Muscle of leg (tissue), 11 donors: ENCODE results near the gene FBXW4. TPM values are rescaled to one million over a fixed set of nuclear protein-coding genes. Genes with fewer than 3 reads are reported as not detected.

Source experiments
- DNase-seq: peaks from one replicate; pipeline ENCODE4 v3.0.0; 2013
- H3K27ac ChIP-seq: one replicate; pipeline ENCODE4 v1.5.1; 2013; ENCODE audit warnings: mild to moderate bottlenecking, low read length, control low read depth
- H3K27me3 ChIP-seq: one replicate; pipeline ENCODE4 v1.6.1; 2013; ENCODE audit warnings: low read length; ENCODE audit not compliant: control insufficient read depth, insufficient read depth
- H3K36me3 ChIP-seq: one replicate; pipeline ENCODE4 v1.6.1; 2013; ENCODE audit warnings: low read length; ENCODE audit not compliant: control insufficient read depth, insufficient read depth
- H3K4me1 ChIP-seq: one replicate; pipeline ENCODE4 v1.6.1; 2013; ENCODE audit warnings: low read length; ENCODE audit not compliant: control insufficient read depth, insufficient read depth
- H3K4me3 ChIP-seq: one replicate; pipeline ENCODE4 v1.5.1; 2013; ENCODE audit warnings: low read length, control low read depth
- H3K9me3 ChIP-seq: replicated peaks from 2 replicates; pipeline ENCODE4 v1.6.1; 2013; ENCODE audit warnings: low read depth, low read length; ENCODE audit not compliant: control insufficient read depth
- WGBS: methylation state at CpG from one replicate; pipeline ENCODE4 v1.1.5; 2013; ENCODE audit warnings: missing lambda C conversion rate; ENCODE audit not compliant: insufficient coverage; 5-methylcytosine and 5-hydroxymethylcytosine counted together
- polyA plus RNA-seq, 8 donors: library from polyadenylated mRNA; unstranded; fragments of 120-200 nt; gene quantifications; one replicate each; pipeline versions ENCODE4 v1.2.1 to v1.2.3, GENCODE V29; 2013; ENCODE audit warnings: inconsistent platforms in 1 of 8, low replicate concordance in 1 of 8; ENCODE audit not compliant: insufficient read length in 8 of 8, insufficient read depth in 1 of 8
- total RNA-seq: library from RNA; stranded (reverse); fragments of 120-200 nt; gene quantifications from one replicate; pipeline ENCODE4 v1.2.4, GENCODE V29; 2013

FBXW4 gene
- total and polyA plus RNA-seq, 9 donors = 38.0 to 51.5 (median 44.1) TPM

- no peaks in the 10 kb centered on the region for H3K4me1 ChIP-seq
- no peaks in the 10 kb centered on the region for H3K27me3 ChIP-seq
- no peak overlapping the region for H3K4me3 ChIP-seq
- no peak overlapping the region for H3K27ac ChIP-seq
- H3K9me3 ChIP-seq = no peaks in the 10 kb centered on the region
- WGBS = 92% methylated on average over 2 of the region's 13 CpGs
- no peak for DNase-seq
- peaks cover 64% of the 10 kb centered on the region for H3K36me3 ChIP-seq
Measured at GRCh38 chr10:101614663-101615524, 80.1 kb downstream of the FBXW4 start.

GRCh38 chr10:101613646-101614045, 81.3 kb downstream of the FBXW4 start:
- no peak overlapping the region for H3K4me3 ChIP-seq
- no peaks in the 10 kb centered on the region for H3K9me3 ChIP-seq
- H3K4me1 ChIP-seq = no peaks in the 10 kb centered on the region
- H3K27ac ChIP-seq = no peak overlapping the region
- peaks cover 69% of the 10 kb centered on the region for H3K36me3 ChIP-seq
- DNase-seq = no peak
- WGBS = 92% methylated on average over 2 of the region's 3 CpGs
- no peaks in the 10 kb centered on the region for H3K27me3 ChIP-seq

GRCh38 chr10:101612872-101613271, 82.1 kb downstream of the FBXW4 start:
- Histone ChIP-seq H3K27me3 (no peaks in the 10 kb centered on the region), H3K36me3 (peaks cover 69% of the 10 kb centered on the region), H3K9me3 (no peaks in the 10 kb centered on the region), H3K27ac (no peak overlapping the region), H3K4me1 (no peaks in the 10 kb centered on the region), H3K4me3 (no peak overlapping the region)
- no peak for DNase-seq
- WGBS = 47% methylated on average over 2 of the region's 10 CpGs

GRCh38 chr10:101612086-101612485, 82.9 kb downstream of the FBXW4 start:
- 58% methylated on average over 2 of the region's 6 CpGs for WGBS
- Histone ChIP-seq H3K36me3 (peaks cover 72% of the 10 kb centered on the region), H3K4me1 (no peaks in the 10 kb centered on the region), H3K27me3 (no peaks in the 10 kb centered on the region), H3K27ac (no peak overlapping the region), H3K4me3 (no peak overlapping the region), H3K9me3 (no peaks in the 10 kb centered on the region)
- DNase-seq = no peak

- Histone ChIP-seq H3K4me3 (no peak overlapping the region), H3K27me3 (no peaks in the 10 kb centered on the region), H3K36me3 (peaks cover 68% of the 10 kb centered on the region), H3K27ac (no peak overlapping the region), H3K4me1 (no peaks in the 10 kb centered on the region), H3K9me3 (no peaks in the 10 kb centered on the region)
- no peak for DNase-seq
- WGBS = 69% methylated on average over 10 of the region's 16 CpGs
Measured at GRCh38 chr10:101611096-101611905, 83.7 kb downstream of the FBXW4 start.

- Histone ChIP-seq H3K9me3 (no peaks in the 10 kb centered on the region), H3K36me3 (peaks cover 75% of the 10 kb centered on the region), H3K4me3 (no peak overlapping the region), H3K27me3 (no peaks in the 10 kb centered on the region), H3K27ac (no peak overlapping the region), H3K4me1 (no peaks in the 10 kb centered on the region)
- DNase-seq = no peak
- WGBS = no CpG with 5 or more reads among the region's 4 CpGs
Measured at GRCh38 chr10:101609481-101609880, 85.5 kb downstream of the FBXW4 start.

- Histone ChIP-seq H3K9me3 (no peaks in the 10 kb centered on the region), H3K4me3 (no peak overlapping the region), H3K27ac (no peak overlapping the region), H3K36me3 (peaks cover 73% of the 10 kb centered on the region), H3K27me3 (no peaks in the 10 kb centered on the region), H3K4me1 (no peaks in the 10 kb centered on the region)
- DNase-seq = no peak
- 19% methylated on average over 2 of the region's 2 CpGs for WGBS
Measured at GRCh38 chr10:101607124-101607523, 87.8 kb downstream of the FBXW4 start.

- Histone ChIP-seq H3K4me1 (no peaks in the 10 kb centered on the region), H3K27ac (no peak overlapping the region), H3K9me3 (no peaks in the 10 kb centered on the region), H3K36me3 (peaks cover 42% of the 10 kb centered on the region), H3K4me3 (no peak overlapping the region), H3K27me3 (no peaks in the 10 kb centered on the region)
- DNase-seq = peak; percentile 62
- WGBS = no CpG with 5 or more reads among the region's 6 CpGs
Measured at GRCh38 chr10:101602761-101603398, 92.1 kb downstream of the FBXW4 start.

- Histone ChIP-seq H3K4me3 (no peak overlapping the region), H3K36me3 (peaks cover 33% of the 10 kb centered on the region), H3K4me1 (peaks cover 2% of the 10 kb centered on the region), H3K9me3 (no peaks in the 10 kb centered on the region), H3K27ac (no peak overlapping the region), H3K27me3 (no peaks in the 10 kb centered on the region)
- DNase-seq = no peak
- WGBS = 100% methylated on average over 1 of the region's 1 CpG
Measured at GRCh38 chr10:101601541-101601940, 93.4 kb downstream of the FBXW4 start.
